HepG2 (cell line): ENCODE measurements around the gene TMEM81. TPM values are rescaled to one million over a fixed set of nuclear protein-coding genes. Genes with fewer than 3 reads are reported as not detected.

Experiments
- ATAC-seq: fragments of 200-7000 bp; cut with Tn5 transposase; 3 replicates; pipeline ENCODE4 v1.9.1; 2020; ENCODE audit warnings: mild to moderate bottlenecking, moderate library complexity
- BruUV-seq: library from RNA; stranded (reverse); fragments of 400-500 nt; replicated peaks from 2 replicates; lab custom pipeline; 2021; lab: Mats Ljungman, UMichigan
- CTCF ChIA-PET: fragments of 300-600 bp; formaldehyde crosslinking; extraction: SDS; loops from one replicate; lab custom pipeline; 2021; ENCODE audit warnings: low total read pairs, inconsistent platforms, low intra/inter-chr PET ratio; lab: Yijun Ruan, JAX
- POLR2A ChIA-PET: fragments of 350-600 bp; sonication (Branson Sonifier 250); formaldehyde crosslinking; loops from one replicate; lab custom pipeline; 2020; ENCODE audit warnings: antibody characterized with exemption, inconsistent platforms; lab: Yijun Ruan, JAX
- DNase-seq: peaks from one replicate; pipeline ENCODE4 v3.0.0-alpha.2; 2015; ENCODE audit warnings: low spot score
- FAIRE-seq: peaks from 3 replicates; lab custom pipeline; 2011; peaks lifted over from hg19 to GRCh38; lab: Jason Lieb, UNC
- H2AFZ ChIP-seq: one replicate; pipeline ENCODE4 v1.6.1; 2011; ENCODE audit warnings: low read length, inconsistent platforms
- H3K27ac ChIP-seq: fragments of 300-600 bp; 3 replicates; pipeline ENCODE4 v1.8.0; 2011; ENCODE audit warnings: mixed run types, mild to moderate bottlenecking, mixed read lengths, low read length, inconsistent platforms; ENCODE audit not compliant: insufficient read depth; ENCODE audit errors: extremely low read length
- H3K27me3 ChIP-seq, 2 experiments: fragments of 200-600 bp in 1 of 2; 2 replicates in 1 of 2; 3 replicates in 1 of 2; pipeline versions ENCODE4 v1.6.0 to v1.8.0; 2011; ENCODE audit warnings: low read length in 2 of 2, mild to moderate bottlenecking in 2 of 2, moderate library complexity in 2 of 2, inconsistent platforms in 1 of 2; ENCODE audit not compliant: insufficient read depth in 2 of 2, control insufficient read depth in 1 of 2
- H3K36me3 ChIP-seq, 2 experiments: fragments of 200-600 bp in 1 of 2; replicated peaks in 1 of 2; 2 replicates in 1 of 2; 3 replicates in 1 of 2; pipeline versions ENCODE4 v1.5.1 to v1.8.0; 2011; ENCODE audit warnings: low read length in 2 of 2, inconsistent platforms in 1 of 2; ENCODE audit not compliant: insufficient read depth in 2 of 2, control insufficient read depth in 1 of 2
- H3K4me1 ChIP-seq: 2 replicates; pipeline ENCODE4 v1.5.1; 2012; ENCODE audit warnings: low read length, inconsistent platforms; ENCODE audit not compliant: insufficient read depth
- H3K4me2 ChIP-seq: 2 replicates; pipeline ENCODE4 v1.6.0; 2011; ENCODE audit warnings: low read depth, low read length, inconsistent platforms
- H3K4me3 ChIP-seq, 3 experiments: fragments of 200-600 bp in 1 of 3; sonication (generic), shearing (Covaris generic) in 1 of 3; replicated peaks in 1 of 3; 2 replicates each; pipeline ENCODE4 v1.5.1; 2011 to 2016; ENCODE audit warnings: low read length in 3 of 3, inconsistent platforms in 2 of 3, low read depth in 2 of 3, mild to moderate bottlenecking in 2 of 3, control low read depth in 1 of 3, mixed read lengths in 1 of 3; ENCODE audit not compliant: insufficient read depth in 1 of 3
- H3K79me2 ChIP-seq: one replicate; pipeline ENCODE4 v1.6.1; 2011; ENCODE audit warnings: low read length, inconsistent platforms; ENCODE audit not compliant: insufficient read depth
- H3K9ac ChIP-seq: 2 replicates; pipeline ENCODE4 v1.6.0; 2011; ENCODE audit warnings: mild to moderate bottlenecking, low read depth, low read length, inconsistent platforms; ENCODE audit not compliant: insufficient read depth
- H3K9me3 ChIP-seq: 2 replicates; pipeline ENCODE4 v1.5.1; 2012; ENCODE audit warnings: mild to moderate bottlenecking, low read length
- H4K20me1 ChIP-seq: 2 replicates; pipeline ENCODE4 v1.6.0; 2011; ENCODE audit warnings: inconsistent platforms, mild to moderate bottlenecking, low read length, moderate library complexity; ENCODE audit not compliant: insufficient read depth
- ATF7 ChIP-seq, 2 experiments: fragments of 450-650 bp in 1 of 2; sonication (generic) in 1 of 2; formaldehyde crosslinking in 1 of 2; IDR thresholded peaks; 2 replicates each; pipeline versions ENCODE4 v1.4.0 to v1.6.1; 2016 to 2020; ENCODE audit warnings: antibody characterized with exemption in 1 of 2, mild to moderate bottlenecking in 1 of 2, missing genetic modification reagents in 1 of 2
- CEBPB ChIP-seq: IDR thresholded peaks from 2 replicates; pipeline ENCODE4 v1.6.1; 2011; ENCODE audit warnings: low read depth, low read length, improper control_type of control experiment, borderline replicate concordance
- CEBPG ChIP-seq: IDR thresholded peaks from 2 replicates; pipeline ENCODE4 v1.6.1; 2016
- GLMP ChIP-seq: sonication (generic); formaldehyde crosslinking; IDR thresholded peaks from 2 replicates; pipeline ENCODE4 v1.9.0; 2021; ENCODE audit warnings: missing genetic modification reagents, mild to moderate bottlenecking, borderline replicate concordance
- MTA3 ChIP-seq: sonication (generic); formaldehyde crosslinking; IDR thresholded peaks from 2 replicates; pipeline ENCODE4 v1.4.0; 2020; ENCODE audit warnings: missing genetic modification reagents
- MXD3 ChIP-seq: IDR thresholded peaks from 2 replicates; pipeline ENCODE4 v1.6.1; 2016; ENCODE audit warnings: mild to moderate bottlenecking, missing biosample characterization, missing genetic modification reagents
- RARA ChIP-seq: IDR thresholded peaks from 2 replicates; pipeline ENCODE4 v1.6.1; 2016; ENCODE audit warnings: missing genetic modification reagents, missing compliant biosample characterization
- RBAK ChIP-seq: sonication (generic); formaldehyde crosslinking; IDR thresholded peaks from 2 replicates; pipeline ENCODE4 v1.5.1; 2020; ENCODE audit warnings: mild to moderate bottlenecking, missing genetic modification reagents
- RBM39 ChIP-seq: fragments of 200-400 bp; formaldehyde crosslinking; IDR thresholded peaks from one replicate; pipeline ENCODE4 v1.6.1; 2018; ENCODE audit warnings: antibody characterized with exemption, mild to moderate bottlenecking, low read depth, low read length; ENCODE audit not compliant: poor library complexity, severe bottlenecking
- TAF1 ChIP-seq: sonication (generic); formaldehyde crosslinking; IDR thresholded peaks from 2 replicates; pipeline ENCODE4 v1.4.0; 2020; ENCODE audit warnings: missing genetic modification reagents
- TFAP4 ChIP-seq: sonication (generic); IDR thresholded peaks from 2 replicates; pipeline ENCODE4 v1.6.1; 2016; ENCODE audit warnings: low read depth, borderline replicate concordance
- ZNF317 ChIP-seq: sonication (generic); formaldehyde crosslinking; IDR thresholded peaks from 2 replicates; pipeline ENCODE4 v1.5.0; 2020; ENCODE audit warnings: mild to moderate bottlenecking, missing genetic modification reagents
- ZNF850 ChIP-seq: sonication (generic); formaldehyde crosslinking; conservative IDR thresholded peaks from 2 replicates; pipeline ENCODE4 v1.9.0; 2021; ENCODE audit warnings: mild to moderate bottlenecking, missing genetic modification reagents
- WGBS: methylation state at CpG from one replicate; pipeline ENCODE4 v1.1.6; 2017; ENCODE audit warnings: low lambda C conversion rate; 5-methylcytosine and 5-hydroxymethylcytosine counted together
- in situ Hi-C: cut with HindIII; loops from 2 replicates; pipeline ENCODE4 v1.10.0; 2017; ENCODE audit warnings: low pct_unique_long_range_greater_than_20kb; ENCODE audit not compliant: extremely low pct_ligation_motif_present
- intact Hi-C: fragments of 100-400 bp; cut with micrococcal nuclease; formaldehyde crosslinking; loops from one replicate; pipeline ENCODE4 v1.10.0; 2022; ENCODE audit not compliant: unreplicated experiment
- polyA plus RNA-seq, 8 experiments: library from polyadenylated mRNA; depleted of rRNA in 3 of 8; stranded (reverse) in 7 of 8; unstranded in 1 of 8; fragments of >200 nt; fragmentation: Illumina TruSeq in 4 of 8; extraction: Trizol in 4 of 8; gene quantifications; 2 replicates each; pipeline versions ENCODE4 v1.2.1 to v1.2.3, GENCODE V29; 2011 to 2016; ENCODE audit warnings: low read depth in 4 of 8, missing spikeins in 1 of 8, mixed read lengths in 1 of 8; ENCODE audit not compliant: insufficient read depth in 1 of 8
- total RNA-seq, 5 experiments: library from RNA; depleted of rRNA; stranded (reverse); fragments of >200 nt; fragmentation: Illumina TruSeq; extraction: Trizol; gene quantifications; 2 replicates each; pipeline ENCODE4 v1.2.3, GENCODE V29; 2016; ENCODE audit warnings: low read depth in 1 of 5

TMEM81 gene
- total and polyA plus RNA-seq, 2 of the 13 experiments (the other 11 are each of a cell fraction or from before 2014, with no cell fraction given) = 1.1 TPM

GRCh38 chr1:205111354-205111753 is 27.1 kb upstream of the TMEM81 start:
- TF ChIP-seq ATF7 (IDR thresholded peaks at IDR 0.05) = no peak
- TF ChIP-seq ATF7 (CRISPR knock-in tag; IDR thresholded peaks at IDR 0.05) = no peak
- no peak for TF ChIP-seq MXD3 (CRISPR knock-in tag)
- TF ChIP-seq TAF1 (CRISPR knock-in tag) = no peak
- no peak for TF ChIP-seq RBM39
- TF ChIP-seq RARA (CRISPR knock-in tag) = no peak
- no peak for TF ChIP-seq CEBPB
- no peak for TF ChIP-seq TFAP4
- TF ChIP-seq CEBPG = no peak
- Histone ChIP-seq H2AFZ (no peak overlapping the region), H3K9me3 (no peaks in the 10 kb centered on the region), H3K27me3 (no peaks in the 10 kb centered on the region), H3K79me2 (no peaks in the 10 kb centered on the region), H3K27ac (no peak overlapping the region), H3K36me3 (peaks cover 2 to 34% of the 10 kb centered on the region in 2 experiments; a peak in 4 of 5 replicates), H3K4me1 (no peaks in the 10 kb centered on the region), H3K4me3 (no peak overlapping the region), H3K4me2 (no peak overlapping the region), H4K20me1 (no peaks in the 10 kb centered on the region), H3K9ac (no peak overlapping the region)
- no TSS peak for BruUV-seq
- intact Hi-C loops = no loop called here
- ATAC-seq = no peak
- in situ Hi-C loops = no loop called here
- no peak for DNase-seq
- CTCF ChIA-PET = no interaction called here
- FAIRE-seq = no peak
- POLR2A ChIA-PET = interaction anchor here (2.6 kb wide), 1 partner anchor 10 kb away, joined by 8 read pairs; the partner anchor contains the start of gene RBBP5

GRCh38 chr1:205109711-205110110 is 25.5 kb upstream of the TMEM81 start:
- CTCF ChIA-PET = no interaction called here
- Histone ChIP-seq H3K9me3 (no peaks in the 10 kb centered on the region), H4K20me1 (no peaks in the 10 kb centered on the region), H3K27me3 (no peaks in the 10 kb centered on the region), H3K4me3 (no peak overlapping the region), H2AFZ (no peak overlapping the region), H3K79me2 (no peaks in the 10 kb centered on the region), H3K27ac (no peak overlapping the region), H3K9ac (no peak overlapping the region), H3K4me2 (no peak overlapping the region), H3K36me3 (peaks cover 2 to 44% of the 10 kb centered on the region in 2 experiments; a peak in 4 of 5 replicates), H3K4me1 (no peaks in the 10 kb centered on the region)
- ATAC-seq (no peak), DNase-seq (no peak), FAIRE-seq (no peak)
- POLR2A ChIA-PET = interaction anchor here (2.6 kb wide), 1 partner anchor 12 kb away, joined by 8 read pairs; the partner anchor contains the start of gene RBBP5
- 89% methylated on average over 5 of the region's 5 CpGs for WGBS
- in situ Hi-C loops = no loop called here
- intact Hi-C loops = no loop called here
- no TSS peak for BruUV-seq
- TF ChIP-seq MTA3 (CRISPR knock-in tag) = no peak
- TF ChIP-seq ZNF317 (CRISPR knock-in tag) = no peak
- no peak for TF ChIP-seq GLMP (CRISPR knock-in tag)
- no peak for TF ChIP-seq ZNF850 (CRISPR knock-in tag)
- TF ChIP-seq RBAK = no peak
- TF ChIP-seq RBM39 = no peak
